ENCODE results near the gene CYB5R2.

CYB5R2 gene

DNA sequence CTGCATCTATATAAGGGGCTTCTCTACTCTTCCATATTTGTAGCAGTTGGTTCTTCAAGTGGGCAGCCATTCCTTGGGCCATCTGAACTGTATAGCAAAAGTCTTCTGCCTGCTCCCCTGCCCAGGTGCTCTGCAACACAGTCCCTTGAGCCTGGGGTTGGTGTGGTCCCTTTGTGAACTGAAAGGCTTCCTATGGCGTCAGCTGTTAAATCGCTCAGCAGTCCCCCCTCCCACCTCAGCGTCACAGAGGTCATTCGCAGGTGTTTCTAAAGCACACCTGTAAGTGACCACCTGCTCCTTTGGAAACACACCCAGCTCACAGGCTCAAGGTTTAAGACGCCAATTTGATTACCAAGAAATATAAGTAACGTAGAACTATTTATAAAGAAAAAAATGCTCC is 37.0 kb downstream of the CYB5R2 start:
- no peak for DNase-seq

DNA sequence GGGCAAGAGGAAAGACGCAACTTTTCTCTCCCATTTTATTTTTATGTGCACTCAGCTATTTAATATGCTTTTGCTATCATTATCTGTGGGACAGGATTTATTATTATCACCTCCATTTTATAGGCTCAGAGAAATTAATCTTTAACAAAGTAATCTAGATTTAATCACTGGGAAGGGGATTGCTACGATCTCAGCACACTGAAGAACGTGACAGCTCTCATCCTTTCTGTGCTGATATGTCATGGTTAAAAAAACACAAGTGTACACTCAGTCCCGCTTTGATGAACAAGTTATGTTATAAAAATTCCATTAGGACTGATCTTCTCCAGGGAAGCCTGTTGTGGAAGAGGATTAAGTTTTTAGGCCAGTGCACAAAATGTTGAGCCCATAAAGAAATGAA is 37.6 kb downstream of the CYB5R2 start:
- no peak for DNase-seq

DNA sequence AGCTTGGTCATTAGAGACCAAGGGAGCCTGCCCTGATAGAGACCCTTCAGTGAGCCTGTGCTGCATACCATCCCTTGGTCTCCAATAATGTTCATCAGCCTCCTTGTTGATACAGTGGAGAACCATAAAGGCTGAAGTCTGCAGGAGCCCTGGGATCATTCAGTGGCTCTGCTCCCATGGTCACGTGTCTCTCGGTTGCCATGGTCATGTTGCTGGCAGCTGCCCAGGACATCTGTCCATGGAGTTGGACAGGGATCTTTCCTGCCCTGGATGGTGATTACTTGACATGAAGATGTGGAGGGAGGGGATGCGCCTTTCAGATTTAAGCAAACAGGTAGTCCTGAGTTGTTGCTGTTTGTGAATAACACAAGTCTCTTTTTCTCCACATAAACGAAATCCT is 38.2 kb downstream of the CYB5R2 start:
- no peak for DNase-seq

DNA sequence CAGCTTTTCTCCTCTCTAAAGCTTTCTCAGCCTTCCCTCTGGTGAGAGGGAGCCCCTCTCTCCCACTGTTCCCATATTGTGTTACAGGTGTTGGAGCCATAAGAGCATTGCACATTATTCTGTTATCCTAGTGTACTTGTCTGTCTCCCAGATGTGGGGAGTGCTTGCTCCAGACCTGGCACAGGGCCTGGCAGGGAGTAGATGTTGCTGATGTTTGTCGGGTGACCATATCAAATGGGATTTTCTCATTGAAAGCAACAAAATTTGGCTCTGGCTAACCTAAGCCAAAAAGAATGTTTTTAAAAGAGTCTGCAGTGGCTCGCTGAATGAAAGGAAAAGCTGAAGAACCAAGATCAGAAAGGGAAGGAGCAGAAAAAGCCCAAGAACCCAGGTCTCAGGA is 41.1 kb downstream of the CYB5R2 start:
- no peak for DNase-seq

DNA sequence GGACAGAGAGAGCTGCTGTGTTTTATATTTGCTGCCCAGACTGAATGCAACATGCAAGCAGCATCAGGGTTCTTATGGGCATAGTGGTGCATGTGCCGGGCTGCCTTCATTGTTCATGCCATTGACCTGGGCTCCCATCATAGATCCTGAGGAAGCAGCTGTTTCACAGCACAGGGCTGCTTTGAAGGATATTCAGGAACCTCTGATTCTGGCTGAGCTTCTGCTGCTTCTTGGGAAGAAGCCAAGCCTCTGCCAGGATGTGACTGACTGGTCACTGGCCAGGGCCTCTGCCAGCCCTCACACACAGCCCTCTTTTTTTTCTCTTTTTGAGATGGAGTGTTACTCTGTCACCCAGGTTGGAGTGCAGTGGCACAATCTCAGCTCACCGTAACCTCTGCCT is 43.3 kb downstream of the CYB5R2 start:
- DNase-seq, result no peak

DNA sequence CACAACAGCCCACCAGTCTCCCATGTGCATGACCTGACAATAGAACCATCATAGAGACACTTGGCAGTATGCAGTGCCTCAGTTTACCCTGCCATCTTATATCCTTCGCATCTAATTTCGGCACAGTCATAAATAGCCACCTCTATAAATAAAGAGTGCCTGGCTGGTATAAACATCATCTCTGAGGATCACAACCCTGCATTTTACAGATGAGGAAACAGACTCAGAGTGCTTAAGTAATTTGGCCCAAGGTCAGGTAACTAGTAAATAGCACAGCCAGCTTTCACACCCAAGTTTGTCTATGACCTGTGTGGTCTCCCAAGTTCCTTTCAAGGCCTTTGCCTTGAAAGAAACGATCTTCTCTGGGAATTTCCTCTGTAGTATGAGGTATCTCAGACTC is 44.6 kb downstream of the CYB5R2 start:
- DNase-seq, result no peak

DNA sequence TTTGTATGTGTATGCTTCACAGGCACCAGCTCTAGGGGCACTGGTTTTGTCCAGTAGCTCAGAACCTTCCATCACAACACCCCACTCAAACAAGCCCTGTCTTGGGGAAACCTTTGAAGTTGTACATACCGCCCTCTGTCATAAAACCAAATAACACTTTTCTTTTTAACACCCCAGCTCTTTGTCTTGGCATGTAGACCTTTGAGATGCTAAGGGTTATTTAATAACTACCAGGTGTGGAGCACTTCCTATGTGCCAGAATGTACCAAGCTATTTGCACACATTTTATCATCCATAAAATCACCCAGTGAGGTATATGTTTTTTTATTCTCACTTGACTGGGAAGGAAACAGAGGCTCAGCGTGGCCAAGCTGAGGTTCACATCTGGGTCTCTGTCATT is 50.6 kb downstream of the CYB5R2 start:
- no peak for DNase-seq

DNA sequence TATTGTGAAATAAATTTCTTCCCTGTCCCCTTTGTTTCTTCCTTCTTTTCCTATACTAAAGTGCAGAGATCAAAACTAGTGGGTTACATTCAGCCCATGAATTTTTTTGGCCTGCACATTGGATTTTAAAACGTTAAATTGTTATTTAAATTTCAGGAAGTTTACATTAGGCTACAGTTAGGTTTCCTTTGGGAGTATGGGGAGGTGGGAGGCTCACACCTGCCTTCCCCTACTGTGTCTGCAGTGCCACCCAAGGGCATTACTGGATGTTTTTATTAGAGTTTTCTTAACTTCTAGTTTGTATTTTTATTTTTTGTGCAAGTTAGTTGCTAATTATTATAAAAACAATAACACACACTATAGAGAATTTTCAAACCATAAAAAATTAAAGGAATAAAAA is 51.7 kb downstream of the CYB5R2 start:
- no peak for DNase-seq

DNA sequence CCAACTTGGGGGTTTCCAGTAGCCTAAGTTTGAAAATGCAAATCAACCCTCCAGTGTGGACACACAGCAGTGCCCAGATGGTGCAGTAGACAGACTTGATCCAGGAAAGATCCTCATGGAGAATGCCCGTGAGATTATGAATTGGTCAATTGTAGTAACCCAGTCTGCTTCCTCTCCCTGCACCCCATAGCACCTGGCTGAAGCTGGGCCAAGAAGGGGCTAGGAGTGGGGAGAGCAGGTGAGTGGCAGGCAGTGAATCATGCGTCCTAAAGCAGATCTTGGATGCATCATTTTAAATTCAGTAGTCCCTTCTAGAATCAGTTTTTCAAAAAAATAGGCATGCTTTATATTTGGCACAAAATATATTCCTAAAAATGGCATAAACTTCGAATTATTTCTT is 52.2 kb downstream of the CYB5R2 start:
- DNase-seq, result no peak

DNA sequence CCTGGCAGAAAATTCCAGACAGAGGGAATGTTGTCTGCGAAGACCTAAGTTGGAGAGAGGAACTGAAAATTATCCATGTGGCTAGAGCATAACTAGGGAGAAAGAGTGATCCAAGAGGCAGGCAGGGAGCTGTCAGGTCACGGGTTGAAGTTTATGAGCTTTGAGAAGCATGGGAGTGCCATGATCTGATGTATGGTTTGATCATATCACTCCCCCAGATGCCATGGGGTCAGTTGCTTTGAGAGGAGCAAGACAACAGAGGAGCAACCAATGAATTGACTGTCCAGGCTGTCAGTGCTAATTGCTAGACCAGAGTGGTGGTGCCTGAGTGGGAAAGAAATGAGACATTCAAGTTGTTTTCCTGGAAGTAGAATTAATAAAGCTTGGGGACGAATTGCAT is 54.0 kb downstream of the CYB5R2 start:
- no peak for DNase-seq

DNA sequence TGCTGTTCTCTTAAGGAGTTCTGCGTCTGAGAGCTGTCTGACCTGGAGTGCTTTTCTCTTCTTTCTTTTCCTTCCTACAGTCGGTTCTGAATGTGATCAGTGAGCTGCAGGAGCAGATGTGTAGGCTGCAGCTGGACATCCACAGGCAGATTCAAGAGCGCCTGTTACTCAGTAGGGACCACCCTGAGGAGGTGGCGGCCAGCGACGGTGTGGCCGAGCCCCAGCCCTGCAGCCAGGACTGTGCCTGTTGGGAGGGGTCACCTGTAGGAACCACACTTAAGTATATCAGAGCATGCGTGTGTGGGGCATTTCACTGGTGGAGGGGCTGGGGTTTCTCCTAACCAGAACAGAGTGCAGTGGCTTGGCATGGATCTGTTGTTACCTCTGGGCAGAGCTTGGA is 56.3 kb downstream of the CYB5R2 start:
- no peak for DNase-seq
